GM19328 (cell line): ENCODE measurements around the gene SARS2.
"Not testable (repeated sequence)": the region's sequence is repeated elsewhere in the genome, so short reads cannot be mapped to it uniquely, and the experiment has no call there.

Experiments
- ATAC-seq: cut with Tn5 transposase; IDR thresholded peaks from one replicate; pipeline ENCODE4 v1.9.1; 2021; ENCODE audit warnings: mild to moderate bottlenecking, moderate library complexity; ENCODE audit not compliant: unreplicated experiment

SARS2 gene

GRCh38 chr19:38929929-38930775 is at the start of gene SARS2:
Gene SARS2 (minus strand): TSS chr19:38930763. CDS start chr19:38930736, 27 bp downstream.
- ATAC-seq = peak; percentile 82

- no peak for ATAC-seq
Observed at GRCh38 chr19:38979812-38980211, 49.2 kb upstream of the SARS2 start.

- no peak for ATAC-seq
Observed at GRCh38 chr19:38978326-38978689, 47.7 kb upstream of the SARS2 start.

GRCh38 chr19:38977445-38978325 is 47.1 kb upstream of the SARS2 start:
- ATAC-seq = no peak

- ATAC-seq = no peak
Observed at GRCh38 chr19:38975861-38976271, 45.3 kb upstream of the SARS2 start.

GRCh38 chr19:38975214-38975860 is 44.8 kb upstream of the SARS2 start, which contains the start of gene FBXO17:
Gene FBXO17 (minus strand): TSS chr19:38975742. CDS start chr19:38950319, 25,423 bp downstream.
- no peak for ATAC-seq

- ATAC-seq = no peak
Observed at GRCh38 chr19:38974624-38975213, 44.2 kb upstream of the SARS2 start.

- ATAC-seq = no peak
Observed at GRCh38 chr19:38971672-38972071, 41.1 kb upstream of the SARS2 start.

GRCh38 chr19:38970664-38971532 is 40.3 kb upstream of the SARS2 start:
- no peak for ATAC-seq

- not testable (repeated sequence) for ATAC-seq
Observed at GRCh38 chr19:38966149-38966548, 35.6 kb upstream of the SARS2 start.

- ATAC-seq = no peak
Observed at GRCh38 chr19:38964738-38965137, 34.2 kb upstream of the SARS2 start.

GRCh38 chr19:38959618-38960017 is 29.1 kb upstream of the SARS2 start:
- no peak for ATAC-seq

GRCh38 chr19:38958301-38958700 is 27.7 kb upstream of the SARS2 start:
- ATAC-seq = no peak

GRCh38 chr19:38956264-38956663 is 25.7 kb upstream of the SARS2 start:
- ATAC-seq = no peak

- no peak for ATAC-seq
Observed at GRCh38 chr19:38953677-38954076, 23.1 kb upstream of the SARS2 start.

GRCh38 chr19:38952395-38953165 is 22.0 kb upstream of the SARS2 start:
- no peak for ATAC-seq

- ATAC-seq = no peak
Observed at GRCh38 chr19:38951187-38951586, 20.6 kb upstream of the SARS2 start.

- ATAC-seq = no peak
Observed at GRCh38 chr19:38949580-38950367, 19.2 kb upstream of the SARS2 start.
